Lung (tissue), 12 donors: ENCODE data around the gene NATD1. TPM values are rescaled to one million over a fixed set of nuclear protein-coding genes. Genes with fewer than 3 reads are reported as not detected.

Experiments
- ATAC-seq: fragments of 200-7000 bp; cut with Tn5 transposase; one replicate; pipeline ENCODE4 v1.9.1; 2020; ENCODE audit warnings: moderate number of reproducible peaks; ENCODE audit not compliant: insufficient read depth, low FRiP score
- DNase-seq, 3 donors: peaks; one replicate each; pipeline ENCODE4 v3.0.0-alpha.2; 2013 to 2017
- H3K27ac ChIP-seq, 2 donors: one replicate each; pipeline ENCODE4 v1.5.1; 2013; ENCODE audit warnings: mild to moderate bottlenecking in 2 of 2, moderate library complexity in 2 of 2, control low read depth in 1 of 2, inconsistent platforms in 1 of 2, low read depth in 1 of 2, low read length in 1 of 2
- H3K27me3 ChIP-seq, 3 donors: one replicate each; pipeline ENCODE4 v1.5.1; 2013; ENCODE audit warnings: low read length in 2 of 3; ENCODE audit not compliant: control insufficient read depth in 3 of 3, insufficient read depth in 3 of 3
- H3K36me3 ChIP-seq, 4 donors: one replicate each; pipeline ENCODE4 v1.5.1; 2013; ENCODE audit warnings: low read length in 4 of 4, mild to moderate bottlenecking in 1 of 4, moderate library complexity in 1 of 4; ENCODE audit not compliant: control insufficient read depth in 4 of 4, insufficient read depth in 4 of 4
- H3K4me1 ChIP-seq, 5 donors: one replicate each; pipeline ENCODE4 v1.5.1; 2013; ENCODE audit warnings: low read length in 5 of 5, mild to moderate bottlenecking in 2 of 5, moderate library complexity in 1 of 5; ENCODE audit not compliant: control insufficient read depth in 5 of 5, insufficient read depth in 5 of 5
- H3K4me3 ChIP-seq: one replicate; pipeline ENCODE4 v1.5.1; 2013; ENCODE audit warnings: mild to moderate bottlenecking, control low read depth, moderate library complexity
- H3K9ac ChIP-seq, 2 donors: one replicate each; pipeline ENCODE4 v1.5.1; 2013; ENCODE audit warnings: low read length in 2 of 2, control low read depth in 1 of 2; ENCODE audit not compliant: insufficient read depth in 1 of 2
- H3K9me3 ChIP-seq, 4 donors: one replicate each; pipeline ENCODE4 v1.5.1; 2013; ENCODE audit warnings: low read length in 3 of 4, mild to moderate bottlenecking in 1 of 4, moderate library complexity in 1 of 4; ENCODE audit not compliant: control insufficient read depth in 4 of 4, insufficient read depth in 3 of 4
- CTCF ChIP-seq: IDR thresholded peaks from 2 replicates; pipeline ENCODE4 v1.5.1; 2012; ENCODE audit warnings: mild to moderate bottlenecking; ENCODE audit errors: control extremely low read depth, extremely low read depth
- WGBS, 2 donors: extraction: QIAGEN DNeasy Blood & Tissue Kit; methylation state at CpG; one replicate each; pipeline ENCODE4 v1.1.7; 2013; 5-methylcytosine and 5-hydroxymethylcytosine counted together
- polyA plus RNA-seq, 2 donors: library from polyadenylated mRNA; stranded (reverse); fragments of 200-250 nt; gene quantifications; one replicate each; pipeline ENCODE4 v1.2.1, GENCODE V29; 2013
- total RNA-seq, 2 donors: library from RNA; depleted of rRNA in 1 of 2; stranded (reverse); fragments of >200 nt in 1 of 2; gene quantifications; one replicate each; pipeline ENCODE4 v1.2.1, GENCODE V29; 2014 to 2021
- donor health status: control.
- donor health status: control.
- donor health status: Bipolar disorder and iron deficiency.
- donor health status: healthy.
- donor health status: DM: yes; HTN: yes; CAD: no.

NATD1 gene
- total and polyA plus RNA-seq, 4 donors, result 4.8 to 8.1 (median 6.6) TPM

- H3K27ac ChIP-seq, result no peak overlapping the region
- H3K27me3 ChIP-seq, result peaks cover 0 to 4% (median 0%) of the 10 kb centered on the region in 3 donors
- WGBS, 2 donors, result 25 to 28% methylated on average over 10 of the region's 10 CpGs
- ATAC-seq (peak; percentile 49), DNase-seq (peak; percentile 79 to 87 (median 81))
- no peak overlapping the region for H3K4me3 ChIP-seq
- H3K36me3 ChIP-seq, result no peaks in the 10 kb centered on the region
- H3K4me1 ChIP-seq, result peaks cover 0 to 19% (median 2%) of the 10 kb centered on the region in 5 donors
- peak; percentile 99 for TF ChIP-seq CTCF
- no peak overlapping the region for H3K9ac ChIP-seq
- no peaks in the 10 kb centered on the region for H3K9me3 ChIP-seq
Observed at GRCh38 chr17:21280081-21280518, 26.9 kb upstream of the NATD1 start.

GRCh38 chr17:21279582-21279981, 26.4 kb upstream of the NATD1 start:
- WGBS, 2 donors, result 84 to 85% methylated on average over 6 of the region's 6 CpGs
- no peaks in the 10 kb centered on the region for H3K36me3 ChIP-seq
- no peak for TF ChIP-seq CTCF
- no peak overlapping the region for H3K9ac ChIP-seq
- no peaks in the 10 kb centered on the region for H3K9me3 ChIP-seq
- H3K4me1 ChIP-seq, result peaks cover 0 to 20% (median 8%) of the 10 kb centered on the region in 5 donors
- ATAC-seq (no peak), DNase-seq (no peak)
- H3K27me3 ChIP-seq, result peaks cover 0 to 4% (median 0%) of the 10 kb centered on the region in 3 donors
- no peak overlapping the region for H3K4me3 ChIP-seq
- no peak overlapping the region for H3K27ac ChIP-seq

- 76 to 80% methylated on average over 6 of the region's 6 CpGs for WGBS, 2 donors
- H3K36me3 ChIP-seq, result no peaks in the 10 kb centered on the region
- H3K4me3 ChIP-seq, result no peak overlapping the region
- DNase-seq (no peak), ATAC-seq (no peak)
- H3K27me3 ChIP-seq, result peaks cover 0 to 4% (median 0%) of the 10 kb centered on the region in 3 donors
- TF ChIP-seq CTCF, result no peak
- peak overlapping the region in 1 of 2 donors; percentile 86 for H3K27ac ChIP-seq
- no peaks in the 10 kb centered on the region for H3K9me3 ChIP-seq
- H3K9ac ChIP-seq, result no peak overlapping the region
- H3K4me1 ChIP-seq, result peaks cover 0 to 20% (median 8%) of the 10 kb centered on the region in 5 donors
Observed at GRCh38 chr17:21279198-21279535, 26.0 kb upstream of the NATD1 start.
